ENCODE measurements around the gene IGF2.

The IGF2 gene

GRCh38 chr11:2169626-2170570 lies 30.7 kb upstream of the IGF2 start:
- H3K4me3 ChIP-seq (replicated peaks; ENCODE audit: low read depth, low read length) = no peak overlapping the region
- DNase-seq (ENCODE audit: extremely low read depth, low read depth) = no peak
- no peak for TF ChIP-seq CTCF (IDR thresholded peaks at IDR 0.05; ENCODE audit: low read depth, low read length, missing control alignments)

GRCh38 chr11:2169005-2169378 lies 29.8 kb upstream of the IGF2 start:
- no peak for TF ChIP-seq CTCF (IDR thresholded peaks at IDR 0.05; ENCODE audit: low read depth, low read length, missing control alignments)
- no peak overlapping the region for H3K4me3 ChIP-seq (replicated peaks; ENCODE audit: low read depth, low read length)
- DNase-seq (ENCODE audit: extremely low read depth, low read depth) = no peak

GRCh38 chr11:2168286-2169004 lies 29.3 kb upstream of the IGF2 start:
- no peak overlapping the region for H3K4me3 ChIP-seq (replicated peaks; ENCODE audit: low read depth, low read length)
- no peak for DNase-seq (ENCODE audit: extremely low read depth, low read depth)
- no peak for TF ChIP-seq CTCF (IDR thresholded peaks at IDR 0.05; ENCODE audit: low read depth, low read length, missing control alignments)

- no peak overlapping the region for H3K4me3 ChIP-seq (replicated peaks; ENCODE audit: low read depth, low read length)
- TF ChIP-seq CTCF (IDR thresholded peaks at IDR 0.05; ENCODE audit: low read depth, low read length, missing control alignments) = no peak
- DNase-seq (ENCODE audit: extremely low read depth, low read depth) = no peak
These were observed 28.2 kb upstream of the IGF2 start for GRCh38 chr11:2167141-2168045.

- H3K4me3 ChIP-seq (replicated peaks; ENCODE audit: low read depth, low read length) = no peak overlapping the region
- DNase-seq (ENCODE audit: extremely low read depth, low read depth) = no peak
- TF ChIP-seq CTCF (IDR thresholded peaks at IDR 0.05; ENCODE audit: low read depth, low read length, missing control alignments) = peak; percentile 57
These were observed 27.1 kb upstream of the IGF2 start for GRCh38 chr11:2166091-2166851.

- H3K4me3 ChIP-seq (replicated peaks; ENCODE audit: low read depth, low read length) = no peak overlapping the region
- no peak for TF ChIP-seq CTCF (IDR thresholded peaks at IDR 0.05; ENCODE audit: low read depth, low read length, missing control alignments)
- DNase-seq (ENCODE audit: extremely low read depth, low read depth) = no peak
These were observed 26.4 kb upstream of the IGF2 start for GRCh38 chr11:2165571-2165970.
